Ovary (tissue), 3 donors: Measurements from ENCODE around the gene HMMR.

Experiments used
- EP300 ChIP-seq: sonication (generic); formaldehyde crosslinking; IDR thresholded peaks from one replicate; pipeline ENCODE4 v1.6.1; 2017; ENCODE audit warnings: antibody characterized with exemption
- POLR2A ChIP-seq: fragments of 450-650 bp; IDR thresholded peaks from one replicate; pipeline ENCODE4 v1.6.1; 2017; ENCODE audit warnings: antibody characterized with exemption, mild to moderate bottlenecking, moderate library complexity
- TF ChIP-seq, protein P1 (sequence below), 3 donors: fragments of 450-650 bp in 2 of 3; fragments of 200-600 bp in 1 of 3; IDR thresholded peaks; one replicate each; pipeline versions ENCODE4 v1.5.1 to v1.8.0; 2016 to 2022; ENCODE audit warnings: antibody characterized with exemption in 3 of 3, mild to moderate bottlenecking in 1 of 3
- donor health status: DM: no; HTN: no; CAD: no.

DNA sequence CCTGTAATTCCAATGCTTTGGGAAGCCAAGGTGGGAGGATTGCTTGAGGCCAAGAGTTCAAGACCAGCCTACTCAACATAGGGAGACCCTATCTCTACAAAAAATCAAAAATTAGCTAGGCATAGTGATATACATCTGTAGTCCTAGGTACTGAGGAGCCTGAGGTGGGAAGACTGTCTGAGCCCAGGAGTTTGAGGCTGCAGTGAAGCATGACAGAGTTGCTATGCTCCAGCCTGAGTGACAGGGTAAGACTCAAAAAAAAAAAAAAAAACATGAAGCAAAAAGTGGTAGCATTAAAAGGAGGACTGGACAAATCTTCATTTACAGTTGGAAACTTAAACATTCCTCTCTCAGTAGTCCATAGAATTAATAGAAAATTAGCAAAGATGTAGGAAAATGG, 13.2 kb upstream of the HMMR start:
- TF ChIP-seq, protein P1, sequence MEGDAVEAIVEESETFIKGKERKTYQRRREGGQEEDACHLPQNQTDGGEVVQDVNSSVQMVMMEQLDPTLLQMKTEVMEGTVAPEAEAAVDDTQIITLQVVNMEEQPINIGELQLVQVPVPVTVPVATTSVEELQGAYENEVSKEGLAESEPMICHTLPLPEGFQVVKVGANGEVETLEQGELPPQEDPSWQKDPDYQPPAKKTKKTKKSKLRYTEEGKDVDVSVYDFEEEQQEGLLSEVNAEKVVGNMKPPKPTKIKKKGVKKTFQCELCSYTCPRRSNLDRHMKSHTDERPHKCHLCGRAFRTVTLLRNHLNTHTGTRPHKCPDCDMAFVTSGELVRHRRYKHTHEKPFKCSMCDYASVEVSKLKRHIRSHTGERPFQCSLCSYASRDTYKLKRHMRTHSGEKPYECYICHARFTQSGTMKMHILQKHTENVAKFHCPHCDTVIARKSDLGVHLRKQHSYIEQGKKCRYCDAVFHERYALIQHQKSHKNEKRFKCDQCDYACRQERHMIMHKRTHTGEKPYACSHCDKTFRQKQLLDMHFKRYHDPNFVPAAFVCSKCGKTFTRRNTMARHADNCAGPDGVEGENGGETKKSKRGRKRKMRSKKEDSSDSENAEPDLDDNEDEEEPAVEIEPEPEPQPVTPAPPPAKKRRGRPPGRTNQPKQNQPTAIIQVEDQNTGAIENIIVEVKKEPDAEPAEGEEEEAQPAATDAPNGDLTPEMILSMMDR (IDR thresholded peaks at IDR 0.05), result no peak
- TF ChIP-seq POLR2A, result no peak
- TF ChIP-seq EP300, result no peak
